Heart left ventricle (tissue), 16 donors: Measurements from ENCODE around the gene SOX2. TPM values are rescaled to one million over a fixed set of nuclear protein-coding genes. Genes with fewer than 3 reads are reported as not detected.

Experiments
- ATAC-seq, 4 donors: fragments of 200-7000 bp; cut with Tn5 transposase; one replicate each; pipeline ENCODE4 v1.9.1; 2020 to 2022; ENCODE audit warnings: moderate library complexity in 4 of 4, mild to moderate bottlenecking in 3 of 4, moderate number of reproducible peaks in 1 of 4
- DNase-seq, 5 donors: peaks; one replicate each; pipeline ENCODE4 v3.0.0-alpha.2; 2020
- H3K27ac ChIP-seq, 12 donors: fragments of 200-600 bp; sonication (generic) in 4 of 12; one replicate each; pipeline versions ENCODE4 v1.5.0 to v1.8.0; 2016 to 2022; ENCODE audit warnings: mild to moderate bottlenecking in 2 of 12
- H3K27me3 ChIP-seq, 9 donors: fragments of 200-600 bp; sonication (generic) in 2 of 9; one replicate each; pipeline versions ENCODE4 v1.5.1 to v1.8.0; 2016 to 2022; ENCODE audit warnings: mild to moderate bottlenecking in 3 of 9
- H3K36me3 ChIP-seq, 9 donors: fragments of 200-600 bp; sonication (generic) in 2 of 9; one replicate each; pipeline versions ENCODE4 v1.5.0 to v1.8.0; 2018 to 2022; ENCODE audit warnings: mild to moderate bottlenecking in 2 of 9
- H3K4me1 ChIP-seq, 12 donors: fragments of 200-600 bp; sonication (generic) in 4 of 12; one replicate each; pipeline versions ENCODE4 v1.5.0 to v1.8.0; 2016 to 2022; ENCODE audit warnings: mild to moderate bottlenecking in 3 of 12
- H3K4me3 ChIP-seq, 12 donors: fragments of 200-600 bp; sonication (generic) in 4 of 12; one replicate each; pipeline versions ENCODE4 v1.5.0 to v1.8.0; 2017 to 2022; ENCODE audit warnings: mild to moderate bottlenecking in 9 of 12, moderate library complexity in 4 of 12
- H3K9me3 ChIP-seq, 12 donors: fragments of 200-600 bp; sonication (generic) in 4 of 12; one replicate each; pipeline versions ENCODE4 v1.5.0 to v1.8.0; 2016 to 2022; ENCODE audit warnings: mild to moderate bottlenecking in 1 of 12
- POLR2A ChIP-seq, 2 donors: fragments of 450-650 bp; IDR thresholded peaks; one replicate each; pipeline ENCODE4 v1.6.1; 2017; ENCODE audit warnings: antibody characterized with exemption in 2 of 2, mild to moderate bottlenecking in 2 of 2, moderate library complexity in 2 of 2
- WGBS, 4 donors: extraction: QIAGEN DNeasy Blood & Tissue Kit in 2 of 4; methylation state at CpG; one replicate each; pipeline versions ENCODE4 v1.1.5 to v1.1.7; 2013 to 2018; 5-methylcytosine and 5-hydroxymethylcytosine counted together
- intact Hi-C, 10 donors: fragments of 100-400 bp; cut with DNase I; formaldehyde crosslinking; loops; one replicate each; pipeline versions ENCODE4 v1.11.1 to v1.14.2; 2022
- polyA plus RNA-seq, 2 donors: library from polyadenylated mRNA; stranded (reverse); fragments of 200-250 nt; gene quantifications; one replicate each; pipeline ENCODE4 v1.2.3, GENCODE V29; 2013
- total RNA-seq, 9 donors: library from RNA; depleted of rRNA in 2 of 9; stranded (reverse); fragments of >200 nt in 2 of 9; fragmentation: NEBNext Ultra II Directional in 3 of 9; extraction: Animal tissue kit (Norgen Biotek cat#: 25700) in 3 of 9; gene quantifications; one replicate each; pipeline versions ENCODE4 v1.1.0 to v1.2.4, GENCODE V29; 2016 to 2023
- TF ChIP-seq, protein P1 (sequence below), 12 donors: fragments of 200-600 bp; sonication (generic) in 4 of 12; IDR thresholded peaks; one replicate each; pipeline versions ENCODE4 v1.5.0 to v1.8.0; 2018 to 2022; ENCODE audit warnings: antibody characterized with exemption in 12 of 12, mild to moderate bottlenecking in 5 of 12
- donor health status: ischemic (EF 13 %, LVEDD 7.1; RV severe dilation, severe dysfunction).
- donor health status: healthy with polysubstance abuse.
- donor health status: DM: no; HTN: yes; CAD: no.
- donor health status: DM: no; HTN: no; CAD: no.
- donor health status: ischemic (EF 25% LVEDD 6.9; RV normal size, moderate dysfunction).
- donor health status: ischemic (EF 25% LVEDD 5.7; RV mildly dilated, moderate dysfunction).
- donor health status: healthy.
- donor health status: DM: yes; HTN: yes; CAD: no.
- donor health status: ischemic (EF 35%, LVEDD 5.7; RV mildly dilated, moderate dysfunction).
- donor health status: nonischemic (EF 11% LVEDD 7.7; RV severe dilation, severe dysfunction).
- donor health status: DM: yes; HTN: yes; CAD: no.
- donor health status: PGD.
- donor health status: ischemic (EF 29% LVEDD 5.4; RV normal size, mild dysfunction).
- donor health status: nonischemic (EF 23%, LVEDD 6.1; RV moderate dilation, normal function).

Gene SOX2
- total and polyA plus RNA-seq, 11 donors, result 0.09 to 1.1 (median 0.23) TPM; not detected in 5

DNA sequence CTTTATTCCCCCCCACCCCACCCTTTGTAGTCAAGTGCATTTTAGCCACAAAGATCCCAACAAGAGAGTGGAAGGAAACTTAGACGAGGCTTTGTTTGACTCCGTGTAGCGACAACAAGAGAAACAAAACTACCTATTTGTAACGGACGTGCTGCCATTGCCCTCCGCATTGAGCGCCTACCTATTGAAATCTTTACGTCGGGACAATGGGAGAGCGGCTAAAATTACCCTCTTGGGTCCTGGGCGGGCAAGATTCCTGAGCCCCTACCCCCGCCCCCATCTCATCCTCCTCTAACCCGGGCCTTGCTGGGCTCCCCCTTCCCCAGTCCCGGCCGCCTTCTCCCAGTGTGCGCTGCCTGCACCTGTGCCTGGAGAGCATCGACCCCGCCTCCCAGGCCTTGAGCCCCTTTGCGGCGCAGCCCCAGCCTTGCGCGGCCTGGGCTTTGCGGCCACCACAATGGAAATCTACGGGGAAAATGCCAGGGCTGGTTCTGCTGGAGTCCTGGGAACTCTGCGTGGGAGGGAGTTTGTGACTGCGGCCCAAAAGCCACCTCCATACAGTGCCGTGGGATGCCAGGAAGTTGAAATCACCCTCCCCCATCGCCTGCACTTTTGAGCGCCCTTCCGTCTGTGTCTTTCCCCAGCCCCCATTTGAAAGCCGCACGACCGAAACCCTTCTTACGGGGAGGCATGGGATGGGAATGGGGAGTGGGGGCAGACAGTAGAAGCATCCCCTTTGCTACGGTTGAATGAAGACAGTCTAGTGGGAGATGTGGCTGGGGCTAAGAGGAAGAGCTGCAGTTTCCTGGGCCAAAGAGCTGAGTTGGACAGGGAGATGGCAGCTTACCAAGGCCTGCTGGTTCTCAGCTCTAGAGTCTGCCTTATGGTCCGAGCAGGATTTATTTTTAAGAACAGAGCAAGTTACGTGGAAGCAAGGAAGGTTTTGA lies 1.1 kb upstream of the SOX2 start:
- intact Hi-C loops, result loop anchor here in 7 of 10 donors (5.0 kb wide), 3 partner anchors 547 to 972 kb away; no protein-coding TSS in a partner anchor
- Histone ChIP-seq H3K27me3 (peaks cover 47 to 100% (median 99%) of the 10 kb centered on the region in 9 donors), H3K4me1 (peaks cover 0 to 34% (median 8%) of the 10 kb centered on the region in 12 donors), H3K27ac (no peak overlapping the region), H3K4me3 (peak overlapping the region in 1 of 12 donors; percentile 12), H3K9me3 (no peaks in the 10 kb centered on the region), H3K36me3 (no peaks in the 10 kb centered on the region)
- ATAC-seq, result no peak
- no peak for DNase-seq
- TF ChIP-seq POLR2A (IDR thresholded peaks at IDR 0.05), result no peak
- TF ChIP-seq, protein P1, sequence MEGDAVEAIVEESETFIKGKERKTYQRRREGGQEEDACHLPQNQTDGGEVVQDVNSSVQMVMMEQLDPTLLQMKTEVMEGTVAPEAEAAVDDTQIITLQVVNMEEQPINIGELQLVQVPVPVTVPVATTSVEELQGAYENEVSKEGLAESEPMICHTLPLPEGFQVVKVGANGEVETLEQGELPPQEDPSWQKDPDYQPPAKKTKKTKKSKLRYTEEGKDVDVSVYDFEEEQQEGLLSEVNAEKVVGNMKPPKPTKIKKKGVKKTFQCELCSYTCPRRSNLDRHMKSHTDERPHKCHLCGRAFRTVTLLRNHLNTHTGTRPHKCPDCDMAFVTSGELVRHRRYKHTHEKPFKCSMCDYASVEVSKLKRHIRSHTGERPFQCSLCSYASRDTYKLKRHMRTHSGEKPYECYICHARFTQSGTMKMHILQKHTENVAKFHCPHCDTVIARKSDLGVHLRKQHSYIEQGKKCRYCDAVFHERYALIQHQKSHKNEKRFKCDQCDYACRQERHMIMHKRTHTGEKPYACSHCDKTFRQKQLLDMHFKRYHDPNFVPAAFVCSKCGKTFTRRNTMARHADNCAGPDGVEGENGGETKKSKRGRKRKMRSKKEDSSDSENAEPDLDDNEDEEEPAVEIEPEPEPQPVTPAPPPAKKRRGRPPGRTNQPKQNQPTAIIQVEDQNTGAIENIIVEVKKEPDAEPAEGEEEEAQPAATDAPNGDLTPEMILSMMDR (IDR thresholded peaks at IDR 0.05), result no peak
- 5 to 6% (median 5%) methylated on average over 24 to 37 of the region's 37 CpGs for WGBS, 4 donors

DNA sequence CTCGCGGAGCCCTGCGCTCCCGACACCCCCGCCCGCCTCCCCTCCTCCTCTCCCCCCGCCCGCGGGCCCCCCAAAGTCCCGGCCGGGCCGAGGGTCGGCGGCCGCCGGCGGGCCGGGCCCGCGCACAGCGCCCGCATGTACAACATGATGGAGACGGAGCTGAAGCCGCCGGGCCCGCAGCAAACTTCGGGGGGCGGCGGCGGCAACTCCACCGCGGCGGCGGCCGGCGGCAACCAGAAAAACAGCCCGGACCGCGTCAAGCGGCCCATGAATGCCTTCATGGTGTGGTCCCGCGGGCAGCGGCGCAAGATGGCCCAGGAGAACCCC lies 464 bp downstream of the SOX2 start:
- Histone ChIP-seq H3K4me1 (peaks cover 0 to 34% (median 8%) of the 10 kb centered on the region in 12 donors), H3K27me3 (peaks cover 50 to 100% (median 99%) of the 10 kb centered on the region in 9 donors), H3K4me3 (peak overlapping the region in 10 of 12 donors; percentile 6 to 41 (median 21)), H3K27ac (peak overlapping the region in 1 of 12 donors; percentile 27), H3K9me3 (no peaks in the 10 kb centered on the region), H3K36me3 (no peaks in the 10 kb centered on the region)
- ATAC-seq, result no peak
- WGBS, 4 donors, result 1 to 3% (median 1%) methylated on average over 33 to 44 of the region's 44 CpGs
- intact Hi-C loops, result loop anchor here in 7 of 10 donors (5.0 kb wide), 3 partner anchors 545 to 970 kb away; no protein-coding TSS in a partner anchor
- TF ChIP-seq POLR2A (IDR thresholded peaks at IDR 0.05), result no peak
- TF ChIP-seq, protein P1 (IDR thresholded peaks at IDR 0.05), result no peak
- no peak for DNase-seq

DNA sequence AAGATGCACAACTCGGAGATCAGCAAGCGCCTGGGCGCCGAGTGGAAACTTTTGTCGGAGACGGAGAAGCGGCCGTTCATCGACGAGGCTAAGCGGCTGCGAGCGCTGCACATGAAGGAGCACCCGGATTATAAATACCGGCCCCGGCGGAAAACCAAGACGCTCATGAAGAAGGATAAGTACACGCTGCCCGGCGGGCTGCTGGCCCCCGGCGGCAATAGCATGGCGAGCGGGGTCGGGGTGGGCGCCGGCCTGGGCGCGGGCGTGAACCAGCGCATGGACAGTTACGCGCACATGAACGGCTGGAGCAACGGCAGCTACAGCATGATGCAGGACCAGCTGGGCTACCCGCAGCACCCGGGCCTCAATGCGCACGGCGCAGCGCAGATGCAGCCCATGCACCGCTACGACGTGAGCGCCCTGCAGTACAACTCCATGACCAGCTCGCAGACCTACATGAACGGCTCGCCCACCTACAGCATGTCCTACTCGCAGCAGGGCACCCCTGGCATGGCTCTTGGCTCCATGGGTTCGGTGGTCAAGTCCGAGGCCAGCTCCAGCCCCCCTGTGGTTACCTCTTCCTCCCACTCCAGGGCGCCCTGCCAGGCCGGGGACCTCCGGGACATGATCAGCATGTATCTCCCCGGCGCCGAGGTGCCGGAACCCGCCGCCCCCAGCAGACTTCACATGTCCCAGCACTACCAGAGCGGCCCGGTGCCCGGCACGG lies 991 bp downstream of the SOX2 start:
- intact Hi-C loops, result loop anchor here in 7 of 10 donors (5.0 kb wide), 3 partner anchors 545 to 970 kb away; no protein-coding TSS in a partner anchor
- WGBS, 4 donors, result 1 to 3% (median 3%) methylated on average over 18 to 65 of the region's 65 CpGs
- Histone ChIP-seq H3K27me3 (peaks cover 55 to 100% (median 99%) of the 10 kb centered on the region in 9 donors), H3K27ac (peak overlapping the region in 1 of 12 donors; percentile 27), H3K4me3 (peak overlapping the region in 8 of 12 donors; percentile 6 to 41 (median 25)), H3K9me3 (no peaks in the 10 kb centered on the region), H3K36me3 (no peaks in the 10 kb centered on the region), H3K4me1 (peaks cover 0 to 34% (median 8%) of the 10 kb centered on the region in 12 donors)
- DNase-seq (no peak), ATAC-seq (peak in 3 of 4 donors; percentile 26 to 90 (median 85))
- TF ChIP-seq POLR2A (IDR thresholded peaks at IDR 0.05), result no peak
- TF ChIP-seq, protein P1 (IDR thresholded peaks at IDR 0.05), result no peak
